HepG2 (cell line): ENCODE measurements around the gene SYNGR2. TPM values are rescaled to one million over a fixed set of nuclear protein-coding genes. Genes with fewer than 3 reads are reported as not detected.

Experiments used
- ARNTL ChIP-seq: sonication (generic); formaldehyde crosslinking; IDR thresholded peaks from 2 replicates; pipeline ENCODE4 v1.4.0; 2020; ENCODE audit warnings: mild to moderate bottlenecking, missing genetic modification reagents
- CHD2 ChIP-seq: IDR thresholded peaks from 2 replicates; pipeline ENCODE4 v1.6.1; 2011; ENCODE audit warnings: low read depth, low read length, improper control_type of control experiment
- GABPA ChIP-seq, 2 experiments: IDR thresholded peaks; 2 replicates each; pipeline ENCODE4 v1.6.1; 2011 to 2016; ENCODE audit warnings: low read depth in 2 of 2, low read length in 1 of 2, missing biosample characterization in 1 of 2, missing genetic modification characterization in 1 of 2
- ZBTB20 ChIP-seq: sonication (generic); formaldehyde crosslinking; IDR thresholded peaks from 2 replicates; pipeline ENCODE4 v1.8.1; 2023; ENCODE audit warnings: missing genetic modification reagents, low read depth, mild to moderate bottlenecking, borderline replicate concordance
- ZMYM3 ChIP-seq: sonication (generic); formaldehyde crosslinking; IDR thresholded peaks from 2 replicates; pipeline ENCODE4 v1.5.1; 2020; ENCODE audit warnings: mild to moderate bottlenecking, missing genetic modification reagents
- ZNF207 ChIP-seq: fragments of 450-650 bp; IDR thresholded peaks from 2 replicates; pipeline ENCODE4 v1.6.1; 2016; ENCODE audit warnings: antibody characterized with exemption, borderline replicate concordance
- ZNF30 ChIP-seq: sonication (generic); formaldehyde crosslinking; IDR thresholded peaks from 2 replicates; pipeline ENCODE4 v1.5.0; 2020; ENCODE audit warnings: mild to moderate bottlenecking, missing genetic modification reagents
- ZNF570 ChIP-seq: sonication (generic); formaldehyde crosslinking; IDR thresholded peaks from 2 replicates; pipeline ENCODE4 v1.4.0; 2020; ENCODE audit warnings: mild to moderate bottlenecking, missing genetic modification reagents, borderline replicate concordance
- ZNF878 ChIP-seq: sonication (generic); formaldehyde crosslinking; IDR thresholded peaks from 2 replicates; pipeline ENCODE4 v1.8.1; 2023; ENCODE audit warnings: mild to moderate bottlenecking, missing genetic modification reagents, moderate library complexity
- polyA plus RNA-seq, 8 experiments: library from polyadenylated mRNA; depleted of rRNA in 3 of 8; stranded (reverse) in 7 of 8; unstranded in 1 of 8; fragments of >200 nt; fragmentation: Illumina TruSeq in 4 of 8; extraction: Trizol in 4 of 8; gene quantifications; 2 replicates each; pipeline versions ENCODE4 v1.2.1 to v1.2.3, GENCODE V29; 2011 to 2016; ENCODE audit warnings: low read depth in 4 of 8, missing spikeins in 1 of 8, mixed read lengths in 1 of 8; ENCODE audit not compliant: insufficient read depth in 1 of 8
- total RNA-seq, 5 experiments: library from RNA; depleted of rRNA; stranded (reverse); fragments of >200 nt; fragmentation: Illumina TruSeq; extraction: Trizol; gene quantifications; 2 replicates each; pipeline ENCODE4 v1.2.3, GENCODE V29; 2016; ENCODE audit warnings: low read depth in 1 of 5
- TF ChIP-seq, protein P1 (sequence below): sonication (generic); formaldehyde crosslinking; conservative IDR thresholded peaks from 2 replicates; pipeline ENCODE4 v1.4.0; 2020; ENCODE audit warnings: missing genetic modification reagents
- TF ChIP-seq, protein P2 (sequence below): sonication (generic); formaldehyde crosslinking; IDR thresholded peaks from 2 replicates; pipeline ENCODE4 v1.4.0; 2020; ENCODE audit warnings: mild to moderate bottlenecking, missing genetic modification reagents
- TF ChIP-seq, protein P3 (sequence below): sonication (generic); formaldehyde crosslinking; IDR thresholded peaks from 2 replicates; pipeline ENCODE4 v1.4.0; 2020; ENCODE audit warnings: missing genetic modification reagents

The SYNGR2 gene
- total and polyA plus RNA-seq, 2 of the 13 experiments (the other 11 are each of a cell fraction or from before 2014, with no cell fraction given), result 46.7 to 170 TPM

DNA sequence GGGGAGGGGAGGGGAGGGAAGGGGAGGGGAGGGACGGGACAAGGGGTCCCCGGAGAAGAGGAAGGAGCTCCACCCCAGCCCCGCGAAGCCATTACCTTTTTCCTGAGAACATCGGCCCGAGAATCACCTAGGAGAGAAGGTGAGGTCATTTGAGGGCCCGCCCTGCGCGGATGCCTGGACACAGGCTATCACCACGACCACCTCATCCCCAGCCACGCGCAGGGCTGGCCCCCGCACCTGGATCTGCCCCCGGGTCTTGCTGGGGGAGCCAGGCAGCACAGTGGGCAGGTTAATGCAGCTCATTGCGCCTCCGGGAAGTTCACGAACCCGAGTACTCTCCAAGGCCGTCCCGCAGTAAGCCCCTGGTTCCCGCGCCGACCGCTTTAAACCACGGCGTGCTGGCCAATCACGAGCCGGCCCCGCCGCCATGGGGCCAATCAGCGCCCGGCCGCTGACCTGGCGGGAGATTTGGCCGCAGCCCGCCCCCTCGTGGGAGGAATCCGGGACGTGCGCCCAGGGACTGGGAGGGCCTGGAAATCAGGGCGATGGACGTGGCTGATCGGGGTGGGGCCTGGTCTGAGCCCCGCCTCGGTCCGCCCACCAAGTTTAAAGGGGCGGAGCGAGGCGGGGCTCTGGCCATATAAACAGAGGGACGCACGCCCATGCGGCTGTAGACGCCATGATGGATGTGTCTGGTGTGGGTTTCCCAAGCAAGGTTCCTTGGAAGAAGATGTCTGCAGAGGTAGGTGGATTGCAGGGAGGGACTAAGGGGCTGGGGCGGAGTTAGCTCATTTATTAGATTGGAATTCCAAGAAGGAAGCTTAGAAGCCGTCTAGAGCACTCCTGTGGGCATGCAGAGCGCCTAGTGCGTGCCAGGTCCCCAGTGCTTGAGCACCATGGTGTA lies 18.6 kb downstream of the SYNGR2 start, which contains the start of the genes AFMID and TK1 (continued):
- TF ChIP-seq, protein P1, sequence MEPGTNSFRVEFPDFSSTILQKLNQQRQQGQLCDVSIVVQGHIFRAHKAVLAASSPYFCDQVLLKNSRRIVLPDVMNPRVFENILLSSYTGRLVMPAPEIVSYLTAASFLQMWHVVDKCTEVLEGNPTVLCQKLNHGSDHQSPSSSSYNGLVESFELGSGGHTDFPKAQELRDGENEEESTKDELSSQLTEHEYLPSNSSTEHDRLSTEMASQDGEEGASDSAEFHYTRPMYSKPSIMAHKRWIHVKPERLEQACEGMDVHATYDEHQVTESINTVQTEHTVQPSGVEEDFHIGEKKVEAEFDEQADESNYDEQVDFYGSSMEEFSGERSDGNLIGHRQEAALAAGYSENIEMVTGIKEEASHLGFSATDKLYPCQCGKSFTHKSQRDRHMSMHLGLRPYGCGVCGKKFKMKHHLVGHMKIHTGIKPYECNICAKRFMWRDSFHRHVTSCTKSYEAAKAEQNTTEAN (CRISPR knock-in tag), result peak; percentile 87; the same call in 1 of the 2 replicates
- TF ChIP-seq CHD2 (peak; percentile 51; the same call in 1 of the 2 replicates), ARNTL (CRISPR knock-in tag) (peak; percentile 68; the same call in 1 of the 2 replicates), ZNF207 (no peak), ZMYM3 (no peak; the same call in 1 of the 2 replicates), ZBTB20 (CRISPR knock-in tag) (peak; percentile 84; the same call in 1 of the 2 replicates), GABPA (IDR thresholded peaks at IDR 0.05; ENCODE audit: low read depth, low read length) (no peak), GABPA (CRISPR knock-in tag; IDR thresholded peaks at IDR 0.05; ENCODE audit: low read depth) (no peak), ZNF878 (peak; percentile 100), ZNF570 (CRISPR knock-in tag) (no peak), ZNF30 (no peak)
- TF ChIP-seq, protein P2, sequence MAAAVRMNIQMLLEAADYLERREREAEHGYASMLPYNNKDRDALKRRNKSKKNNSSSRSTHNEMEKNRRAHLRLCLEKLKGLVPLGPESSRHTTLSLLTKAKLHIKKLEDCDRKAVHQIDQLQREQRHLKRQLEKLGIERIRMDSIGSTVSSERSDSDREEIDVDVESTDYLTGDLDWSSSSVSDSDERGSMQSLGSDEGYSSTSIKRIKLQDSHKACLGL (CRISPR knock-in tag), result peak; percentile 97
- TF ChIP-seq, protein P3, sequence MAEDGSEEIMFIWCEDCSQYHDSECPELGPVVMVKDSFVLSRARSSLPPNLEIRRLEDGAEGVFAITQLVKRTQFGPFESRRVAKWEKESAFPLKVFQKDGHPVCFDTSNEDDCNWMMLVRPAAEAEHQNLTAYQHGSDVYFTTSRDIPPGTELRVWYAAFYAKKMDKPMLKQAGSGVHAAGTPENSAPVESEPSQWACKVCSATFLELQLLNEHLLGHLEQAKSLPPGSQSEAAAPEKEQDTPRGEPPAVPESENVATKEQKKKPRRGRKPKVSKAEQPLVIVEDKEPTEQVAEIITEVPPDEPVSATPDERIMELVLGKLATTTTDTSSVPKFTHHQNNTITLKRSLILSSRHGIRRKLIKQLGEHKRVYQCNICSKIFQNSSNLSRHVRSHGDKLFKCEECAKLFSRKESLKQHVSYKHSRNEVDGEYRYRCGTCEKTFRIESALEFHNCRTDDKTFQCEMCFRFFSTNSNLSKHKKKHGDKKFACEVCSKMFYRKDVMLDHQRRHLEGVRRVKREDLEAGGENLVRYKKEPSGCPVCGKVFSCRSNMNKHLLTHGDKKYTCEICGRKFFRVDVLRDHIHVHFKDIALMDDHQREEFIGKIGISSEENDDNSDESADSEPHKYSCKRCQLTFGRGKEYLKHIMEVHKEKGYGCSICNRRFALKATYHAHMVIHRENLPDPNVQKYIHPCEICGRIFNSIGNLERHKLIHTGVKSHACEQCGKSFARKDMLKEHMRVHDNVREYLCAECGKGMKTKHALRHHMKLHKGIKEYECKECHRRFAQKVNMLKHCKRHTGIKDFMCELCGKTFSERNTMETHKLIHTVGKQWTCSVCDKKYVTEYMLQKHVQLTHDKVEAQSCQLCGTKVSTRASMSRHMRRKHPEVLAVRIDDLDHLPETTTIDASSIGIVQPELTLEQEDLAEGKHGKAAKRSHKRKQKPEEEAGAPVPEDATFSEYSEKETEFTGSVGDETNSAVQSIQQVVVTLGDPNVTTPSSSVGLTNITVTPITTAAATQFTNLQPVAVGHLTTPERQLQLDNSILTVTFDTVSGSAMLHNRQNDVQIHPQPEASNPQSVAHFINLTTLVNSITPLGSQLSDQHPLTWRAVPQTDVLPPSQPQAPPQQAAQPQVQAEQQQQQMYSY (CRISPR knock-in tag), result no peak; the same call in 1 of the 2 replicates
